Measurements from ENCODE around the gene SCAMP1. TPM values are rescaled to one million over a fixed set of nuclear protein-coding genes. Genes with fewer than 3 reads are reported as not detected.

The SCAMP1 gene
- total and polyA plus RNA-seq, 2 experiments from 2014 or later, result 57.7 to 66.9 TPM

GRCh38 chr5:78473751-78474150 is 113.3 kb downstream of the SCAMP1 start:
- Histone ChIP-seq H3K9ac (no peak overlapping the region), H3K79me2 (ENCODE audit: insufficient read depth) (peaks cover 7% of the 10 kb centered on the region; the same call in 1 of the 2 replicates), H3K9me2 (ENCODE audit: insufficient read depth) (no peaks in the 10 kb centered on the region), H3K36me3 (ENCODE audit: low read depth) (no peaks in the 10 kb centered on the region), H4K20me1 (ENCODE audit: insufficient read depth) (no peaks in the 10 kb centered on the region), H3K4me2 (ENCODE audit: unreplicated experiment) (no peak overlapping the region), H2AFZ (no peak overlapping the region), H3K27ac (no peak overlapping the region), H3K4me1 (ENCODE audit: insufficient read depth) (peaks cover 3% of the 10 kb centered on the region; the same call in 1 of the 2 replicates), H3K9me3 (ENCODE audit: low read depth) (no peaks in the 10 kb centered on the region), H3K27me3 (replicated peaks; ENCODE audit: insufficient read depth) (no peaks in the 10 kb centered on the region), H3F3A (ENCODE audit: insufficient read depth) (no peaks in the 10 kb centered on the region), H3K4me3 (no peak overlapping the region)
- in situ Hi-C loops (cut with MboI), result no loop called here
- 100% methylated on average over 1 of the region's 1 CpG for WGBS, 2 experiments (ENCODE audit: low coverage in 1 of 2, low lambda C conversion rate in 2 of 2, missing lambda C conversion rate in 2 of 2)
- DNase-seq, result no peak
- TF ChIP-seq EZH2phosphoT487 (IDR thresholded peaks at IDR 0.05; ENCODE audit: insufficient read depth, low read depth) (no peak), EZH2 (IDR thresholded peaks at IDR 0.05; ENCODE audit: insufficient read depth, poor library complexity, severe bottlenecking) (no peak)

- WGBS, 2 experiments (ENCODE audit: low coverage in 1 of 2, low lambda C conversion rate in 2 of 2, missing lambda C conversion rate in 2 of 2), result 97 to 100% methylated on average over 3 of the region's 3 CpGs
- DNase-seq, result no peak
- peaks cover 3% of the 10 kb centered on the region; the same call in 1 of the 2 replicates for H3K4me1 ChIP-seq (ENCODE audit: insufficient read depth)
Observed at GRCh38 chr5:78475370-78475769, 115.0 kb downstream of the SCAMP1 start.

GRCh38 chr5:78476795-78477194 is 116.4 kb downstream of the SCAMP1 start:
- Histone ChIP-seq H3K9ac (no peak overlapping the region), H4K20me1 (ENCODE audit: insufficient read depth) (no peaks in the 10 kb centered on the region), H3K4me2 (ENCODE audit: unreplicated experiment) (no peak overlapping the region), H3K36me3 (ENCODE audit: low read depth) (no peaks in the 10 kb centered on the region), H3K27me3 (replicated peaks; ENCODE audit: insufficient read depth) (no peaks in the 10 kb centered on the region), H3K4me3 (no peak overlapping the region), H3K4me1 (ENCODE audit: insufficient read depth) (peaks cover 3% of the 10 kb centered on the region; the same call in 1 of the 2 replicates), H3K9me2 (ENCODE audit: insufficient read depth) (no peaks in the 10 kb centered on the region), H3F3A (ENCODE audit: insufficient read depth) (no peaks in the 10 kb centered on the region), H3K79me2 (ENCODE audit: insufficient read depth) (no peaks in the 10 kb centered on the region), H3K27ac (no peak overlapping the region), H3K9me3 (ENCODE audit: low read depth) (no peaks in the 10 kb centered on the region), H2AFZ (no peak overlapping the region)
- 91 to 98% methylated on average over 1 of the region's 1 CpG for WGBS, 2 experiments (ENCODE audit: low coverage in 1 of 2, low lambda C conversion rate in 2 of 2, missing lambda C conversion rate in 2 of 2)
- in situ Hi-C loops (cut with MboI), result no loop called here
- DNase-seq, result no peak
- no peak for TF ChIP-seq EZH2 (IDR thresholded peaks at IDR 0.05; ENCODE audit: insufficient read depth, poor library complexity, severe bottlenecking)
- TF ChIP-seq EZH2phosphoT487 (IDR thresholded peaks at IDR 0.05; ENCODE audit: insufficient read depth, low read depth), result no peak

More at GRCh38 chr5:78475370-78475769, 115.0 kb downstream of the SCAMP1 start:
- Histone ChIP-seq H3K9me3 (ENCODE audit: low read depth) (no peaks in the 10 kb centered on the region), H3K9ac (no peak overlapping the region), H3K4me2 (ENCODE audit: unreplicated experiment) (no peak overlapping the region), H3K9me2 (ENCODE audit: insufficient read depth) (no peaks in the 10 kb centered on the region), H3K27ac (no peak overlapping the region), H4K20me1 (ENCODE audit: insufficient read depth) (no peaks in the 10 kb centered on the region), H3K27me3 (replicated peaks; ENCODE audit: insufficient read depth) (no peaks in the 10 kb centered on the region), H3F3A (ENCODE audit: insufficient read depth) (no peaks in the 10 kb centered on the region), H3K4me3 (no peak overlapping the region), H3K79me2 (ENCODE audit: insufficient read depth) (no peaks in the 10 kb centered on the region), H2AFZ (no peak overlapping the region), H3K36me3 (ENCODE audit: low read depth) (no peaks in the 10 kb centered on the region)
- in situ Hi-C loops (cut with MboI), result no loop called here
- TF ChIP-seq EZH2phosphoT487 (IDR thresholded peaks at IDR 0.05; ENCODE audit: insufficient read depth, low read depth), result no peak
- TF ChIP-seq EZH2 (IDR thresholded peaks at IDR 0.05; ENCODE audit: insufficient read depth, poor library complexity, severe bottlenecking), result no peak

GRCh38 chr5:78482948-78483347 is 122.5 kb downstream of the SCAMP1 start:
- H3K27ac ChIP-seq, result no peak overlapping the region
- TF ChIP-seq EZH2 (IDR thresholded peaks at IDR 0.05; ENCODE audit: insufficient read depth, poor library complexity, severe bottlenecking), result no peak
- no peak for TF ChIP-seq EZH2phosphoT487 (IDR thresholded peaks at IDR 0.05; ENCODE audit: insufficient read depth, low read depth)
- H3K27me3 ChIP-seq (replicated peaks; ENCODE audit: insufficient read depth), result no peaks in the 10 kb centered on the region
- H3K9me3 ChIP-seq (ENCODE audit: low read depth), result no peaks in the 10 kb centered on the region
- DNase-seq, result no peak
- no peaks in the 10 kb centered on the region for H3K79me2 ChIP-seq (ENCODE audit: insufficient read depth)
- no peak overlapping the region for H2AFZ ChIP-seq
- H3K9me2 ChIP-seq (ENCODE audit: insufficient read depth), result no peaks in the 10 kb centered on the region
- WGBS, 2 experiments (ENCODE audit: low coverage in 1 of 2, low lambda C conversion rate in 2 of 2, missing lambda C conversion rate in 2 of 2), result 94 to 96% methylated on average over 1 of the region's 1 CpG
- H3K4me2 ChIP-seq (ENCODE audit: unreplicated experiment), result no peak overlapping the region
- H4K20me1 ChIP-seq (ENCODE audit: insufficient read depth), result no peaks in the 10 kb centered on the region
- no peak overlapping the region for H3K4me3 ChIP-seq
- H3K36me3 ChIP-seq (ENCODE audit: low read depth), result no peaks in the 10 kb centered on the region
- in situ Hi-C loops (cut with MboI), result no loop called here
- peaks cover 7% of the 10 kb centered on the region for H3K4me1 ChIP-seq (ENCODE audit: insufficient read depth)
- no peak overlapping the region for H3K9ac ChIP-seq
- no peaks in the 10 kb centered on the region for H3F3A ChIP-seq (ENCODE audit: insufficient read depth)
